ENCODE results near the gene MRGPRF. TPM values are rescaled to one million over a fixed set of nuclear protein-coding genes. Genes with fewer than 3 reads are reported as not detected.

MRGPRF gene
- total RNA-seq = 0.30 and 0.47 TPM in 2 replicates

GRCh38 chr11:69013009-69013951 is at the start of gene MRGPRF:
Gene MRGPRF, minus strand, starts transcription at chr11:69013246. Its CDS starts 3,345 bp downstream, at chr11:69009901.

GRCh38 chr11:69048694-69049489 is 35.8 kb upstream of the MRGPRF start, which contains the start of gene TPCN2:
Gene TPCN2, plus strand, starts transcription at chr11:69048932. Its CDS starts 66 bp downstream, at chr11:69048998.

GRCh38 chr11:68980776-68981065 is 32.3 kb downstream of the MRGPRF start, which contains the start of gene MRGPRD:
Gene MRGPRD, minus strand, starts transcription at chr11:68980986. Its CDS starts 0 bp downstream, at chr11:68980986.

Other genes starting within 250 kb of the MRGPRF start
- gene CPT1A, start 171.3 kb downstream of the MRGPRF start, total RNA-seq = 9.9 and 16.4 TPM in 2 replicates
- gene MRPL21, start 109.4 kb downstream of the MRGPRF start, total RNA-seq = 53.5 and 100 TPM in 2 replicates
- 6.8 and 8.5 TPM in 2 replicates for gene IGHMBP2, start 109.4 kb downstream of the MRGPRF start, total RNA-seq
- not detected in 2 replicates for gene MRGPRD, start 32.3 kb downstream of the MRGPRF start, total RNA-seq
- 5.7 and 7.8 TPM in 2 replicates for gene TPCN2, start 35.7 kb upstream of the MRGPRF start, total RNA-seq
- gene SMIM38, start 142.7 kb upstream of the MRGPRF start, total RNA-seq = not detected in 2 replicates

Data from hair follicular keratinocyte (primary cell).